Ascending aorta (tissue), 2 donors: Measurements from ENCODE around the gene SIRT7. TPM values are rescaled to one million over a fixed set of nuclear protein-coding genes. Genes with fewer than 3 reads are reported as not detected.
A peak's percentile ranks its signal among the peaks of the same experiment; 100 is the strongest.
"Not testable (repeated sequence)": the region's sequence is repeated elsewhere in the genome, so short reads cannot be mapped to it uniquely, and the experiment has no call there.

Source experiments
- DNase-seq, 2 donors: peaks; one replicate each; pipeline ENCODE4 v3.0.0-alpha.2; 2019; ENCODE audit warnings: low spot score in 2 of 2
- H3K27ac ChIP-seq, 2 donors: fragments of 200-600 bp; sonication (generic); one replicate each; pipeline ENCODE4 v1.5.1; 2016 to 2017; ENCODE audit warnings: mild to moderate bottlenecking in 1 of 2
- H3K27me3 ChIP-seq: fragments of 200-600 bp; sonication (generic); one replicate; pipeline ENCODE4 v1.5.1; 2017
- H3K36me3 ChIP-seq, 2 donors: fragments of 200-600 bp; sonication (generic); one replicate each; pipeline ENCODE4 v1.5.1; 2016
- H3K4me1 ChIP-seq, 2 donors: fragments of 200-600 bp; sonication (generic); one replicate each; pipeline ENCODE4 v1.5.1; 2016 to 2017; ENCODE audit warnings: mild to moderate bottlenecking in 1 of 2
- H3K4me3 ChIP-seq, 2 donors: fragments of 200-600 bp; sonication (generic); one replicate each; pipeline ENCODE4 v1.5.1; 2016 to 2017; ENCODE audit warnings: mild to moderate bottlenecking in 1 of 2
- H3K9me3 ChIP-seq, 2 donors: fragments of 200-600 bp; sonication (generic); one replicate each; pipeline ENCODE4 v1.5.1; 2016
- intact Hi-C: fragments of 100-400 bp; cut with DNase I; formaldehyde crosslinking; loops from one replicate; pipeline ENCODE4 v1.15.1; 2023
- total RNA-seq: library from RNA; depleted of rRNA; stranded (reverse); fragments of >200 nt; gene quantifications from one replicate; pipeline ENCODE4 v1.1.0, GENCODE V29; 2016
- TF ChIP-seq, protein P1 (sequence below), 3 experiments: fragments of 200-600 bp in 2 of 3; fragments of 450-650 bp in 1 of 3; sonication (generic) in 2 of 3; IDR thresholded peaks; one replicate each; pipeline ENCODE4 v1.5.1; 2016 to 2019; ENCODE audit warnings: antibody characterized with exemption in 3 of 3, mild to moderate bottlenecking in 1 of 3, moderate library complexity in 1 of 3

Gene SIRT7
- total RNA-seq, 1 donor from 2014 or later, result 32.6 TPM

DNA sequence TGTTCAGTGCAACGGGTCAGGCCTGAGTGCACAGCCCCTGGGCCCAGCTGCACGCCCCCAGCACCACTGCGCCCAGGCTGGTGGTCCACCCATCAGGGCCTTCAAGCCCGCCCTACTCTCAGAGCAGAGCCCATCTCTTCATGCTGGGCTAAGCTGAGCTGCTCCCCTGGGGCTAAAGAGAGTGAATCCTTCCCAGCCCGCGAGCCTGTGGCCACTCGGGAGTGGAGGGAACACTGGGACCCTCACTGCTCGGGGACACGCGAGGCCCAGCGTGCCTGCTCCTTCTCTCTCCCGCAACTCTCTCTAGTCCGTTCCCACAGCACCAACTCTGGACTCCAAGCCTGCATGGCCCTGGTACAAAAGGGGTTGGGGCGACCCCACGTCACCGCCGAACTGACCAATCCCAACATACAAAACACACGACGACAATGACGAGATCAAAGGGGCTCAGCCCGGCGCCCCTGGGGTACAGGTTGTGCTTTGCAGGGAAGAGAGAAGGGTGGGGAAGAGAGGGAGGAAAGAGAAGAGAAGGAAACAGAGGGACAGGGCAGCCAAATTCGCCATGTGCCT lies 4.1 kb upstream of the SIRT7 start:
- Histone ChIP-seq H3K9me3 (no peaks in the 10 kb centered on the region), H3K27me3 (no peaks in the 10 kb centered on the region), H3K4me3 (no peak overlapping the region), H3K36me3 (peaks cover 20 to 27% of the 10 kb centered on the region in 2 donors), H3K27ac (no peak overlapping the region), H3K4me1 (peaks cover 29 to 46% of the 10 kb centered on the region in 2 donors)
- intact Hi-C loops, result no loop called here
- TF ChIP-seq, protein P1, sequence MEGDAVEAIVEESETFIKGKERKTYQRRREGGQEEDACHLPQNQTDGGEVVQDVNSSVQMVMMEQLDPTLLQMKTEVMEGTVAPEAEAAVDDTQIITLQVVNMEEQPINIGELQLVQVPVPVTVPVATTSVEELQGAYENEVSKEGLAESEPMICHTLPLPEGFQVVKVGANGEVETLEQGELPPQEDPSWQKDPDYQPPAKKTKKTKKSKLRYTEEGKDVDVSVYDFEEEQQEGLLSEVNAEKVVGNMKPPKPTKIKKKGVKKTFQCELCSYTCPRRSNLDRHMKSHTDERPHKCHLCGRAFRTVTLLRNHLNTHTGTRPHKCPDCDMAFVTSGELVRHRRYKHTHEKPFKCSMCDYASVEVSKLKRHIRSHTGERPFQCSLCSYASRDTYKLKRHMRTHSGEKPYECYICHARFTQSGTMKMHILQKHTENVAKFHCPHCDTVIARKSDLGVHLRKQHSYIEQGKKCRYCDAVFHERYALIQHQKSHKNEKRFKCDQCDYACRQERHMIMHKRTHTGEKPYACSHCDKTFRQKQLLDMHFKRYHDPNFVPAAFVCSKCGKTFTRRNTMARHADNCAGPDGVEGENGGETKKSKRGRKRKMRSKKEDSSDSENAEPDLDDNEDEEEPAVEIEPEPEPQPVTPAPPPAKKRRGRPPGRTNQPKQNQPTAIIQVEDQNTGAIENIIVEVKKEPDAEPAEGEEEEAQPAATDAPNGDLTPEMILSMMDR (IDR thresholded peaks at IDR 0.05), result no peak
- DNase-seq, result no peak

DNA sequence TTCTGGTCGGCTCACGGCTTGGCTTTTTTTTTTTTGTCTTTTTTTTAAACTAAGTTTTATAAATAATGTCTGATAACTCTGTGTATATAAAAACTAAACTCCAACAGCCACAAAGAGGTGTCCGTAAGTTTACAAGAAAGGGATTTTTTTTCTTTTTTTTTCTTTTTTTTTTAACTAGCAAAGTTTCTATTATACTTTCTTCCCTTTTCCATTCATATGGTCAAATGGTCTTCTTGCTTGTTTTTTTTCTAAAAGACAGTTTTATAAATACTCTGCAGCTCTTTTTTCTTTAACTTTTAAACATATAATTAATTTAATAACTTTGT lies 3.5 kb upstream of the SIRT7 start:
- TF ChIP-seq, protein P1 (IDR thresholded peaks at IDR 0.05), result no peak
- H3K27ac ChIP-seq, result no peak overlapping the region
- DNase-seq, result no peak
- no peaks in the 10 kb centered on the region for H3K27me3 ChIP-seq
- intact Hi-C loops, result no loop called here
- H3K4me1 ChIP-seq, result peaks cover 33 to 52% of the 10 kb centered on the region in 2 donors
- H3K4me3 ChIP-seq, result no peak overlapping the region
- no peaks in the 10 kb centered on the region for H3K9me3 ChIP-seq
- peaks cover 20 to 27% of the 10 kb centered on the region in 2 donors for H3K36me3 ChIP-seq

DNA sequence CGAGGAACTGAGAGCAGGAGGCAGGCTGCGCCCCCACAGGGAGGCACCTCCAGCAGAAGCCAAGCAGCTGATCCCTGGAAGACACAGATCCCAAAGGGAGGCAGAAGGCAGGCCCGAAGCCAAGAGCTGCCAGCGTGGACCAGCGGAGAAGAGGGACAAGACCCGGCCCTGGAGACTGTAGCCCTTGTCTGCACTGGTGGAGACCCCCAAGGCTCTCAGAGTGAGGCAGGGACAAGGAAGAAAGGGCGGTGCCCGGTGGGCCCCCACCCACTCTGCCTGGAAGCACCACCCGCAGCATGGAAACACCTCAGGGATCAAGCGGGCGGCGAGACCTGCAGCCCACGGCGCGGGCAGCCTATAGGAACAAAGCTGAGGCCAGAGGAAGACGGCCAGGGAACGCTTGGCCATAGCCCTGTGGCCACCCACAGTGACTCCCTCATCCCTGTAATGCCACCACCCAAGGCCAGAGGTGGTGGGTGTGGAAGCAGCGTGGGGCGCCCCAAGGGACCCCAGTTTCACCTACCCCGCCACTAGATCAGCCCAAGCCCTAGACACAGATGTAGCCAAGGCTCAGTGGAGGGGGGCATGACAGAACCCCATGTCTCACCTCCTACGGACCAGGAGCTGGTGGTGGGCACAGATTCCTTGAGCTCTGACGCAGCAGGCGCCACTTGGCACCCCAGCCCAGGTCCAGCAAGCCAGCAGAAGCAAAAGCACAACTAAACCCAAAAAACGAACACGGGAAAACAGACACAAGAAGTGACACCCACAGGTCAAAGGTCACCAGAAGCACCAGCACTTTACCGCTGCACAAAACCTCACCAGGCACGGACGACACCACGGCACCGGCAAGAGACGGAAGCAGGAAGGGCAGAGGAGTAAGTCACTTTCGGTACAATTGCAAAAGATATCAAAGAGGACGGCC lies 2.9 kb upstream of the SIRT7 start:
- Histone ChIP-seq H3K4me3 (no peak overlapping the region), H3K27me3 (no peaks in the 10 kb centered on the region), H3K4me1 (peaks cover 29 to 49% of the 10 kb centered on the region in 2 donors), H3K27ac (no peak overlapping the region), H3K36me3 (peaks cover 20 to 27% of the 10 kb centered on the region in 2 donors), H3K9me3 (no peaks in the 10 kb centered on the region)
- DNase-seq, result no peak
- intact Hi-C loops, result no loop called here
- TF ChIP-seq, protein P1 (IDR thresholded peaks at IDR 0.05), result no peak

DNA sequence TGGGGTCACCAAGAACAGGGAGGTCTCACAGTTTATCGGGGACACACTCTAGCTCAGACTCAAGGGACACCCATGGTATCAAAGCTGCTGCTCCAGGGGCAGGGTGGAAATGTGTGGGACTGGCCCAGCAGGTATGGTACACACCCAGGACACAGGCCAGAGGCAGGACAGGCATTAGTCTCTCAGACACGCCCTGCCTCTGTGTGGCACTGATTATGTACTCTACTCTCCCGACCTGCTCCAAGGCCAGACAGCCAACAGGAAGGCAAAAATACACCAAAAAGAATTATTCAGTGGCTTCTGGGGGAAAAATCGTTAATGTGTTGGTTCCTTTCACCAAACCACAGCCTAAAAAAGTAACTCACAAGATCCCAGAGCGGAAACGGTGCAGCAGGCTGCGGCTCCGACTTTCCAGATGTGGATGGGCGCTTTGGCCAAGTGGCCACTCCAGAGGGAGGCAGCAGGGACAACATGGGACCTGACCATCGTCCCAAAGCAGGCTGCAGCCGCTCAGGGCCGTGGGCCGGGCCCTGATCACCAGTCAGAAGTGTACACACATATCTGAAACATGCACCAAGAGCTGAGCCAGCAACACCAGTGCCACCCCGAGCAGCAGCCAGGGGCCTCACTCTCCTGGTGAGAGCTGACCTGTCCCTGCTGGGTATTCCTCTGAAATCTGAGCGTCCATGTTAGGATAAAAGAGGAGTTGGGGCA lies 1.0 kb upstream of the SIRT7 start:
- Histone ChIP-seq H3K27me3 (no peaks in the 10 kb centered on the region), H3K4me3 (no peak overlapping the region), H3K9me3 (no peaks in the 10 kb centered on the region), H3K36me3 (peaks cover 35 to 43% of the 10 kb centered on the region in 2 donors), H3K27ac (peak overlapping the region in 1 of 2 donors; percentile 11), H3K4me1 (peaks cover 22 to 30% of the 10 kb centered on the region in 2 donors)
- TF ChIP-seq, protein P1 (IDR thresholded peaks at IDR 0.05), result no peak
- DNase-seq, result no peak
- intact Hi-C loops, result no loop called here

GRCh38 chr17:81918333-81918669 lies 325 bp upstream of the SIRT7 start:
- DNase-seq, H3K27me3 ChIP-seq, H3K9me3 ChIP-seq, intact Hi-C loops: not testable (repeated sequence)
- peaks cover 18 to 23% of the 10 kb centered on the region in 2 donors for H3K4me1 ChIP-seq
- H3K4me3 ChIP-seq, result peak overlapping the region; percentile 91 to 100
- H3K27ac ChIP-seq, result peak overlapping the region; percentile 53 to 65
- peaks cover 39 to 50% of the 10 kb centered on the region in 2 donors for H3K36me3 ChIP-seq
